ENCODE data around the gene WDFY3.

DNA sequence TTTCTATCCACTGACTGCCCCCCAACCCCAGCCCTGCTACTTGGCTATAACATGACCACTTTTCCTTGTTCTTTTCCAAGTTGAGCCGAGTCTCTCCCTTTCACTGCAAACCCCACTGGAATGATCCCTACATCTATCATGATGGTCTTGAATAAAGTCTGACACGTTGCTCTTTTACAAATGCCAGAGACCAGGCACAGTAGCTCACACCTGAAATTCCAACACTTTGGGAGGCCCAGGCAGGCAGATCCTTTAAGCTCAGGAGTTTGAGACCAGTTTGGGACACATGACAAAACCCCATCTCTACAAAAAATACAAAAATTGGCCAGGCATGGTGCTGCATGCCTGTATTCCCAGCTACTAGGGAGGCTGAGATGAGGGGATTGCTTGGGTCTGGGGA lies 100.9 kb downstream of the WDFY3 start:
- TF ChIP-seq, protein P1, sequence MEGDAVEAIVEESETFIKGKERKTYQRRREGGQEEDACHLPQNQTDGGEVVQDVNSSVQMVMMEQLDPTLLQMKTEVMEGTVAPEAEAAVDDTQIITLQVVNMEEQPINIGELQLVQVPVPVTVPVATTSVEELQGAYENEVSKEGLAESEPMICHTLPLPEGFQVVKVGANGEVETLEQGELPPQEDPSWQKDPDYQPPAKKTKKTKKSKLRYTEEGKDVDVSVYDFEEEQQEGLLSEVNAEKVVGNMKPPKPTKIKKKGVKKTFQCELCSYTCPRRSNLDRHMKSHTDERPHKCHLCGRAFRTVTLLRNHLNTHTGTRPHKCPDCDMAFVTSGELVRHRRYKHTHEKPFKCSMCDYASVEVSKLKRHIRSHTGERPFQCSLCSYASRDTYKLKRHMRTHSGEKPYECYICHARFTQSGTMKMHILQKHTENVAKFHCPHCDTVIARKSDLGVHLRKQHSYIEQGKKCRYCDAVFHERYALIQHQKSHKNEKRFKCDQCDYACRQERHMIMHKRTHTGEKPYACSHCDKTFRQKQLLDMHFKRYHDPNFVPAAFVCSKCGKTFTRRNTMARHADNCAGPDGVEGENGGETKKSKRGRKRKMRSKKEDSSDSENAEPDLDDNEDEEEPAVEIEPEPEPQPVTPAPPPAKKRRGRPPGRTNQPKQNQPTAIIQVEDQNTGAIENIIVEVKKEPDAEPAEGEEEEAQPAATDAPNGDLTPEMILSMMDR (IDR thresholded peaks at IDR 0.05): no peak
- TF ChIP-seq POLR2A (IDR thresholded peaks at IDR 0.05) (no peak), POLR2AphosphoS5 (IDR thresholded peaks at IDR 0.05) (no peak)

Measured in suprapubic skin (tissue), 4 donors.